Neural cell (in vitro differentiated cells): ENCODE measurements around the gene TMEM245.
"Not testable (repeated sequence)": the region's sequence is repeated elsewhere in the genome, so short reads cannot be mapped to it uniquely, and the experiment has no call there.

Experiments used
- EP300 ChIP-seq: fragments of 450-650 bp; conservative IDR thresholded peaks from 2 replicates; pipeline ENCODE4 v1.6.1; 2014; ENCODE audit warnings: antibody characterized with exemption, mild to moderate bottlenecking, moderate library complexity; ENCODE audit not compliant: poor library complexity, severe bottlenecking
- EZH2 ChIP-seq: fragments of 200-600, 300-800 bp; shearing (Covaris generic), sonication (generic); IDR thresholded peaks from 2 replicates; pipeline ENCODE4 v1.6.1; 2014; ENCODE audit warnings: antibody characterized with exemption, low read length, borderline replicate concordance, mild to moderate bottlenecking; ENCODE audit not compliant: insufficient read depth, poor library complexity, severe bottlenecking
- MXI1 ChIP-seq: fragments of 450-650 bp; conservative IDR thresholded peaks from 2 replicates; pipeline ENCODE4 v1.6.1; 2014; ENCODE audit warnings: antibody characterized with exemption, mild to moderate bottlenecking; ENCODE audit not compliant: poor library complexity, severe bottlenecking
- POLR2AphosphoS5 ChIP-seq: IDR thresholded peaks from 2 replicates; pipeline ENCODE4 v1.6.1; 2012
- RAD21 ChIP-seq: fragments of 450-650 bp; conservative IDR thresholded peaks from 2 replicates; pipeline ENCODE4 v1.6.1; 2014; ENCODE audit warnings: antibody characterized with exemption, mild to moderate bottlenecking, moderate library complexity
- SMC3 ChIP-seq: fragments of 450-650 bp; conservative IDR thresholded peaks from 2 replicates; pipeline ENCODE4 v1.6.1; 2014; ENCODE audit warnings: antibody characterized with exemption, mild to moderate bottlenecking, moderate library complexity; ENCODE audit not compliant: poor library complexity
- TAF1 ChIP-seq: IDR thresholded peaks from 2 replicates; pipeline ENCODE4 v1.6.1; 2012; ENCODE audit warnings: low read depth
- TF ChIP-seq, protein P1 (sequence below): fragments of 450-650 bp; IDR thresholded peaks from 2 replicates; pipeline ENCODE4 v1.5.1; 2014; ENCODE audit warnings: antibody characterized with exemption, mild to moderate bottlenecking, moderate library complexity; ENCODE audit not compliant: poor library complexity, severe bottlenecking
- TF ChIP-seq, protein P2 (sequence below): IDR thresholded peaks from 2 replicates; pipeline ENCODE4 v1.6.1; 2012; ENCODE audit warnings: borderline replicate concordance

DNA sequence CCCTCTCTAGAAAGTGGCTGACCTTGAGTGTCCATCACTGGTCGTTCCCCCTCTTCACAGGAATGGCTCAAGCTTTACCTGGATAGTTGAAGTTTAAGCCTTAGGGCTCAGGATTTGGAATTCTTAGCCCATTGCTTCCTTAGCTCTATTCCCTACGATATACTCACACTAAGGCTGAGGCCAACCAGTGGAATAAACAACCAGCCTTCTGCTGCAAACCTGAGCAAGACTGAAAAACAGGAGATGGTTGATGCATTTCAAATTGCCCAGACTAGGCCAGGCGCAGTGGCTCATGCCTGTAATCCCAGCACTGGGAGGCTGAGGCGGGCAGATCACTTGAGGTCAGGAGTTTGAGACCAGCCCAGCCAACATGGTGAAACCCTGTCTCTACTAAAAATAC lies 6.9 kb upstream of the TMEM245 start:
- TF ChIP-seq, protein P1, sequence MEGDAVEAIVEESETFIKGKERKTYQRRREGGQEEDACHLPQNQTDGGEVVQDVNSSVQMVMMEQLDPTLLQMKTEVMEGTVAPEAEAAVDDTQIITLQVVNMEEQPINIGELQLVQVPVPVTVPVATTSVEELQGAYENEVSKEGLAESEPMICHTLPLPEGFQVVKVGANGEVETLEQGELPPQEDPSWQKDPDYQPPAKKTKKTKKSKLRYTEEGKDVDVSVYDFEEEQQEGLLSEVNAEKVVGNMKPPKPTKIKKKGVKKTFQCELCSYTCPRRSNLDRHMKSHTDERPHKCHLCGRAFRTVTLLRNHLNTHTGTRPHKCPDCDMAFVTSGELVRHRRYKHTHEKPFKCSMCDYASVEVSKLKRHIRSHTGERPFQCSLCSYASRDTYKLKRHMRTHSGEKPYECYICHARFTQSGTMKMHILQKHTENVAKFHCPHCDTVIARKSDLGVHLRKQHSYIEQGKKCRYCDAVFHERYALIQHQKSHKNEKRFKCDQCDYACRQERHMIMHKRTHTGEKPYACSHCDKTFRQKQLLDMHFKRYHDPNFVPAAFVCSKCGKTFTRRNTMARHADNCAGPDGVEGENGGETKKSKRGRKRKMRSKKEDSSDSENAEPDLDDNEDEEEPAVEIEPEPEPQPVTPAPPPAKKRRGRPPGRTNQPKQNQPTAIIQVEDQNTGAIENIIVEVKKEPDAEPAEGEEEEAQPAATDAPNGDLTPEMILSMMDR, result not testable (repeated sequence)
- TF ChIP-seq MXI1, TAF1, RAD21, POLR2AphosphoS5, EZH2, SMC3, EP300: not testable (repeated sequence)
- TF ChIP-seq, protein P2, sequence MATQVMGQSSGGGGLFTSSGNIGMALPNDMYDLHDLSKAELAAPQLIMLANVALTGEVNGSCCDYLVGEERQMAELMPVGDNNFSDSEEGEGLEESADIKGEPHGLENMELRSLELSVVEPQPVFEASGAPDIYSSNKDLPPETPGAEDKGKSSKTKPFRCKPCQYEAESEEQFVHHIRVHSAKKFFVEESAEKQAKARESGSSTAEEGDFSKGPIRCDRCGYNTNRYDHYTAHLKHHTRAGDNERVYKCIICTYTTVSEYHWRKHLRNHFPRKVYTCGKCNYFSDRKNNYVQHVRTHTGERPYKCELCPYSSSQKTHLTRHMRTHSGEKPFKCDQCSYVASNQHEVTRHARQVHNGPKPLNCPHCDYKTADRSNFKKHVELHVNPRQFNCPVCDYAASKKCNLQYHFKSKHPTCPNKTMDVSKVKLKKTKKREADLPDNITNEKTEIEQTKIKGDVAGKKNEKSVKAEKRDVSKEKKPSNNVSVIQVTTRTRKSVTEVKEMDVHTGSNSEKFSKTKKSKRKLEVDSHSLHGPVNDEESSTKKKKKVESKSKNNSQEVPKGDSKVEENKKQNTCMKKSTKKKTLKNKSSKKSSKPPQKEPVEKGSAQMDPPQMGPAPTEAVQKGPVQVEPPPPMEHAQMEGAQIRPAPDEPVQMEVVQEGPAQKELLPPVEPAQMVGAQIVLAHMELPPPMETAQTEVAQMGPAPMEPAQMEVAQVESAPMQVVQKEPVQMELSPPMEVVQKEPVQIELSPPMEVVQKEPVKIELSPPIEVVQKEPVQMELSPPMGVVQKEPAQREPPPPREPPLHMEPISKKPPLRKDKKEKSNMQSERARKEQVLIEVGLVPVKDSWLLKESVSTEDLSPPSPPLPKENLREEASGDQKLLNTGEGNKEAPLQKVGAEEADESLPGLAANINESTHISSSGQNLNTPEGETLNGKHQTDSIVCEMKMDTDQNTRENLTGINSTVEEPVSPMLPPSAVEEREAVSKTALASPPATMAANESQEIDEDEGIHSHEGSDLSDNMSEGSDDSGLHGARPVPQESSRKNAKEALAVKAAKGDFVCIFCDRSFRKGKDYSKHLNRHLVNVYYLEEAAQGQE, result not testable (repeated sequence)
